Stomach smooth muscle (tissue), 2 donors: Measurements from ENCODE around the gene ARFGEF3.

ENCODE experiments used
- H3K27ac ChIP-seq: one replicate; pipeline ENCODE4 v1.7.0; 2013; ENCODE audit warnings: mild to moderate bottlenecking, low read length, inconsistent platforms
- H3K27me3 ChIP-seq, 2 donors: one replicate each; pipeline ENCODE4 v1.7.0; 2013; ENCODE audit warnings: low read length in 2 of 2; ENCODE audit not compliant: insufficient read depth in 2 of 2, control insufficient read depth in 1 of 2
- H3K36me3 ChIP-seq, 2 donors: one replicate each; pipeline ENCODE4 v1.7.0; 2013; ENCODE audit warnings: low read length in 2 of 2; ENCODE audit not compliant: control insufficient read depth in 2 of 2, insufficient read depth in 2 of 2
- H3K4me1 ChIP-seq: one replicate; pipeline ENCODE4 v1.7.0; 2013; ENCODE audit warnings: low read length; ENCODE audit not compliant: control insufficient read depth, insufficient read depth
- H3K4me3 ChIP-seq, 2 donors: one replicate each; pipeline ENCODE4 v1.7.0; 2013; ENCODE audit warnings: low read length in 2 of 2
- H3K9ac ChIP-seq, 2 donors: one replicate each; pipeline ENCODE4 v1.7.0; 2013; ENCODE audit warnings: low read length in 2 of 2, mild to moderate bottlenecking in 1 of 2
- H3K9me3 ChIP-seq, 2 donors: one replicate each; pipeline ENCODE4 v1.7.0; 2013; ENCODE audit warnings: low read length in 2 of 2; ENCODE audit not compliant: control insufficient read depth in 2 of 2
- donor health status: healthy.
- donor health status: Pancreatic carcinoma.

Gene ARFGEF3

GRCh38 chr6:138331984-138332383 is 170.2 kb downstream of the ARFGEF3 start:
- no peaks in the 10 kb centered on the region for H3K36me3 ChIP-seq
- H3K27ac ChIP-seq: no peak overlapping the region
- H3K4me1 ChIP-seq: no peaks in the 10 kb centered on the region
- H3K9me3 ChIP-seq: no peaks in the 10 kb centered on the region
- no peaks in the 10 kb centered on the region for H3K27me3 ChIP-seq
- no peak overlapping the region for H3K4me3 ChIP-seq
- no peak overlapping the region for H3K9ac ChIP-seq

- H3K9me3 ChIP-seq: no peaks in the 10 kb centered on the region
- no peak overlapping the region for H3K4me3 ChIP-seq
- no peak overlapping the region for H3K9ac ChIP-seq
- no peaks in the 10 kb centered on the region for H3K4me1 ChIP-seq
- no peak overlapping the region for H3K27ac ChIP-seq
- no peaks in the 10 kb centered on the region for H3K27me3 ChIP-seq
- no peaks in the 10 kb centered on the region for H3K36me3 ChIP-seq
Measured at GRCh38 chr6:138334000-138334399, 172.3 kb downstream of the ARFGEF3 start.

DNA sequence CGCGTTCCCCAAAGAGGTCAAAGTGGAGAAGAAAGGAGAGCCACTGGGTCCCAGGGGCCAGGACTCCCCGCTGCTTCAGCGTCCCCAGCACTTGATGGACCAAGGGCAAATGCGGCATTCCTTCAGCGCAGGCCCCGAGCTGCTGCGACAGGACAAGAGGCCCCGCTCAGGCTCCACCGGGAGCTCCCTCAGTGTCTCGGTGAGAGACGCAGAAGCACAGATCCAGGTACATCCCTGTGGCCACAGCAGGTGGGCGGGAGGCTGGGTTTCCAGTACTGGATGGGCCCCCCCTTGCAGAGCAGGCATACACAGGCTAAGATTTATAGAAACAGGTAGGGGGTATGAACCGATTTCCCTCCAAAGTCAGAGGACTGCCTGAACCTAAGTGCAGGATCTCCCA is 173.2 kb downstream of the ARFGEF3 start:
- no peak overlapping the region for H3K27ac ChIP-seq
- no peaks in the 10 kb centered on the region for H3K9me3 ChIP-seq
- H3K27me3 ChIP-seq: no peaks in the 10 kb centered on the region
- no peaks in the 10 kb centered on the region for H3K4me1 ChIP-seq
- H3K9ac ChIP-seq: no peak overlapping the region
- no peaks in the 10 kb centered on the region for H3K36me3 ChIP-seq
- H3K4me3 ChIP-seq: no peak overlapping the region

DNA sequence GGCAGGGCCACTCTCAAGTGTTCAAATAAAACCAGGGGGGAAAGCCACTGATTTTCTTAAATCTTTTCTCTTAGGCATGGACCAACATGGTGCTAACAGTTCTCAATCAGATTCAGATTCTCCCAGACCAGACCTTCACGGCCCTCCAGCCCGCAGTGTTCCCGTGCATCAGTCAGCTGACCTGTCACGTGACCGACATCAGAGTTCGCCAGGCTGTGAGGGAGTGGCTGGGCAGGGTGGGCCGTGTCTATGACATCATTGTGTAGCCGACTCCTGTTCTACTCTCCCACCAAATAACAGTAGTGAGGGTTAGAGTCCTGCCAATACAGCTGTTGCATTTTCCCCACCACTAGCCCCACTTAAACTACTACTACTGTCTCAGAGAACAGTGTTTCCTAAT is 174.5 kb downstream of the ARFGEF3 start:
- no peak overlapping the region for H3K9ac ChIP-seq
- no peak overlapping the region for H3K4me3 ChIP-seq
- H3K27me3 ChIP-seq: no peaks in the 10 kb centered on the region
- no peaks in the 10 kb centered on the region for H3K9me3 ChIP-seq
- no peaks in the 10 kb centered on the region for H3K36me3 ChIP-seq
- H3K27ac ChIP-seq: no peak overlapping the region
- no peaks in the 10 kb centered on the region for H3K4me1 ChIP-seq

DNA sequence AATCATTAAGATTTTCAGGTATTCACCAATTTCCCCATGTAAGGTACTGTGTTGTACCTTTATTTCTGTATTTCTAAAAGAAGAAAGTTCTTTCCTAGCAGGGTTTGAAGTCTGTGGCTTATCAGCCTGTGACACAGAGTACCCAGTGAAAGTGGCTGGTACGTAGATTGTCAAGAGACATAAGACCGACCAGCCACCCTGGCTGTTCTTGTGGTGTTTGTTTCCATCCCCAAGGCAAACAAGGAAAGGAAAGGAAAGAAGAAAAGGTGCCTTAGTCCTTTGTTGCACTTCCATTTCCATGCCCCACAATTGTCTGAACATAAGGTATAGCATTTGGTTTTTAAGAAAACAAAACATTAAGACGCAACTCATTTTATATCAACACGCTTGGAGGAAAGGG is 175.3 kb downstream of the ARFGEF3 start:
- Histone ChIP-seq H3K9ac (no peak overlapping the region), H3K4me1 (no peaks in the 10 kb centered on the region), H3K9me3 (no peaks in the 10 kb centered on the region), H3K4me3 (no peak overlapping the region), H3K36me3 (no peaks in the 10 kb centered on the region), H3K27ac (no peak overlapping the region), H3K27me3 (no peaks in the 10 kb centered on the region)

DNA sequence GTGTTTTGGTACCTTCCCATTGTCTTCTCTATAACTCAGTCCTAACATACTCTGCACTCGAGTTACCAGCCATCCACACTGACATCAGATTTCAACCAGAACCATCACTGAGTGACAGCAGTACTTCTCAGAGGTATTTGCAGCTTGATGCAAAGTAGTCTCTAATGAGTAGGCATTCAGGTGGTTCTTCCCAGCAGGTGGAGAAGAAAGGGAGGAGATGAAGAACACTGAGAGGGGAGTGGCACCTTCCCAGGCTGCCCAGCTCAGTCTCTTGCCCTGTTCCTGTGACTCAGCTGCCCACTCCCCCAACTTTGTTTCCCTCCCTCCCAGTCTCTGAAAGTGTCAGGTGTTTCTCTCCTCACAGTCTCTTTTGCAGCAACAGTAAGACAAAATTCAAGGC is 177.3 kb downstream of the ARFGEF3 start:
- Histone ChIP-seq H3K4me3 (no peak overlapping the region), H3K27ac (no peak overlapping the region), H3K27me3 (no peaks in the 10 kb centered on the region), H3K4me1 (no peaks in the 10 kb centered on the region), H3K9ac (no peak overlapping the region), H3K36me3 (no peaks in the 10 kb centered on the region), H3K9me3 (no peaks in the 10 kb centered on the region)

DNA sequence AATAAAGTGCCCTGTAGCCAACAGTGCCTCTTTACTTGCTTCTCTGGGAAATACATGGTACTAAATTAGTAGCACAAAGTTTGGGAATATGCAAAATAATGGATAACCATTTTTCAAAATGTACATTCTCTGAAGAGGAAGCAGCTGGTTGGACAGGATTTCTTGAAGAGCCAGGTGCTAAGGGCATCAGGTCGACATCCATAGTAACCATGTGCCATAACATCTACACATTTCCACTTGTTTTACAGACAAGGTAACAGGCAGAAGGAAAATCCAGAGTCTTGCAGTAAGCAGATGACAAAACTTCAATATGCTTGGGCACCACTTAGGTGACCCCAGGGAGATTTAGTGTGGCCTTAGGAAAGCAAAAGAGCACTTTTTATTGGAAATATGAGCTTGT is 179.4 kb downstream of the ARFGEF3 start:
- Histone ChIP-seq H3K27ac (no peak overlapping the region), H3K9me3 (no peaks in the 10 kb centered on the region), H3K4me3 (no peak overlapping the region), H3K27me3 (no peaks in the 10 kb centered on the region), H3K4me1 (no peaks in the 10 kb centered on the region), H3K36me3 (no peaks in the 10 kb centered on the region), H3K9ac (no peak overlapping the region)

GRCh38 chr6:138343112-138343511 is 181.4 kb downstream of the ARFGEF3 start:
- no peaks in the 10 kb centered on the region for H3K9me3 ChIP-seq
- no peaks in the 10 kb centered on the region for H3K4me1 ChIP-seq
- no peaks in the 10 kb centered on the region for H3K36me3 ChIP-seq
- H3K4me3 ChIP-seq: no peak overlapping the region
- no peaks in the 10 kb centered on the region for H3K27me3 ChIP-seq
- no peak overlapping the region for H3K9ac ChIP-seq
- H3K27ac ChIP-seq: no peak overlapping the region

- no peaks in the 10 kb centered on the region for H3K36me3 ChIP-seq
- H3K27ac ChIP-seq: no peak overlapping the region
- H3K9me3 ChIP-seq: no peaks in the 10 kb centered on the region
- no peak overlapping the region for H3K9ac ChIP-seq
- no peaks in the 10 kb centered on the region for H3K4me1 ChIP-seq
- no peaks in the 10 kb centered on the region for H3K27me3 ChIP-seq
- H3K4me3 ChIP-seq: no peak overlapping the region
Measured at GRCh38 chr6:138345565-138346285, 184.0 kb downstream of the ARFGEF3 start.

DNA sequence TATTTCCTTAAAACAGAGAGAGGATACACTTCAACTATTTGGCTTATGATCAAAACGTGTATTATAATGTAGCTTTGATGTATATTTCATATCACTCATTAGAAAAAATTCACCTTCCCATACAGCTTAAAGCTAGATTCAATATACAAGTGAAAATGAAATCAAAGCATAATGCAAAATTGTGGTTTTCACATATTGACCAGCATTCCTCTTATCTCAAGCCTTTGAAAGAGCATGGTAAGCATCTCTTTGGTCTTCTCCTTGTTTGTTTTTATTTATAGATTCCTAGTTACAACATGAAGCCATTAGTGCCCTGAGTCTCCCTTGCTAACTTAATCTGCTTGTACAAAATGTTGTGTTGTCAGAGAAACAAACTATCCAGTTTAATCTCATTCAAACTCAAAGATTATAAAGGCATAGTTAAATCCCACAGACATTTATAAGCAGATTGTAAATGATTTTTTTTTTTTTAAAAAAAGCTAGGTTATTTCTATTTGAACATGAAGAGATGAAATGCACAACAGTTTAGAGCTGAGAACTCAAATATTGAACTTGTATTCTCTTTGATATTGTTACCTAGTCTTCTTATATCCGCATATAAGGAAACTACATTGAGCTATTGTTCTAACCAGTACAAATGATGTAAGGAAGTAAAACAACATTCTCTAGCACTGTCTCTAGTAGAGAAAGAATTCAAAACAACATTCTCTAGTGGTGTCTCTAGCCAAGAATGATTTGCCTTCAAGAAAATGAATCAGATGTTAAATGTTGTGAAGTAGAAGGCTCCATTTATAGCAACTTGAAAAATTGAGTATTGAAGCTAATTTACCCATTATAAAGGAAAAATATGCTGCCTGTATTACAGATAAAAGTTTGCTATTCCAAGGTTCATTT is 184.8 kb downstream of the ARFGEF3 start:
- Histone ChIP-seq H3K9me3 (no peaks in the 10 kb centered on the region), H3K36me3 (no peaks in the 10 kb centered on the region), H3K27me3 (no peaks in the 10 kb centered on the region), H3K9ac (no peak overlapping the region), H3K4me3 (no peak overlapping the region), H3K27ac (no peak overlapping the region), H3K4me1 (no peaks in the 10 kb centered on the region)

GRCh38 chr6:138347864-138348263 is 186.1 kb downstream of the ARFGEF3 start:
- no peaks in the 10 kb centered on the region for H3K4me1 ChIP-seq

More at GRCh38 chr6:138347864-138348263, 186.1 kb downstream of the ARFGEF3 start:
- Histone ChIP-seq H3K4me3 (no peak overlapping the region), H3K27me3 (no peaks in the 10 kb centered on the region), H3K36me3 (no peaks in the 10 kb centered on the region), H3K27ac (no peak overlapping the region), H3K9me3 (no peaks in the 10 kb centered on the region), H3K9ac (no peak overlapping the region)
